HepG2 (cell line): Measurements from ENCODE around the gene TOMM40L. TPM values are rescaled to one million over a fixed set of nuclear protein-coding genes. Genes with fewer than 3 reads are reported as not detected.

ENCODE experiments used
- ATF7-NPFF ChIP-seq: sonication (generic); formaldehyde crosslinking; IDR thresholded peaks from 2 replicates; pipeline ENCODE4 v1.8.1; 2023; ENCODE audit warnings: mild to moderate bottlenecking, low read depth, missing genetic modification reagents, moderate library complexity
- FIP1L1 ChIP-seq: fragments of 200-400 bp; formaldehyde crosslinking; IDR thresholded peaks from 2 replicates; pipeline ENCODE4 v1.6.1; 2018; ENCODE audit warnings: low read depth, mild to moderate bottlenecking, low read length, moderate library complexity, borderline replicate concordance; ENCODE audit not compliant: insufficient read depth
- FOXK1 ChIP-seq: sonication (generic); formaldehyde crosslinking; IDR thresholded peaks from 2 replicates; pipeline ENCODE4 v1.4.0; 2020; ENCODE audit warnings: low read depth, missing genetic modification reagents, borderline replicate concordance
- FOXK2 ChIP-seq: fragments of 450-650 bp; IDR thresholded peaks from 2 replicates; pipeline ENCODE4 v1.6.1; 2016
- HNF4A ChIP-seq: sonication (generic); formaldehyde crosslinking; IDR thresholded peaks from 2 replicates; pipeline ENCODE4 v1.4.0; 2020; ENCODE audit warnings: missing genetic modification reagents
- MED13 ChIP-seq: sonication (generic); formaldehyde crosslinking; IDR thresholded peaks from 2 replicates; pipeline ENCODE4 v1.5.0; 2020; ENCODE audit warnings: missing genetic modification reagents
- TEAD2 ChIP-seq: sonication (generic); formaldehyde crosslinking; IDR thresholded peaks from 2 replicates; pipeline ENCODE4 v1.9.0; 2021; ENCODE audit warnings: missing genetic modification reagents
- ZFP36 ChIP-seq: fragments of 150-350 bp; IDR thresholded peaks from 2 replicates; pipeline ENCODE4 v1.6.1; 2018; ENCODE audit warnings: borderline replicate concordance, low read length, low read depth; ENCODE audit not compliant: partially characterized antibody
- ZMYM2 ChIP-seq: sonication (generic); formaldehyde crosslinking; IDR thresholded peaks from 2 replicates; pipeline ENCODE4 v1.8.0; 2022; ENCODE audit warnings: mild to moderate bottlenecking, missing genetic modification reagents
- ZMYM4 ChIP-seq: sonication (generic); formaldehyde crosslinking; IDR thresholded peaks from 2 replicates; pipeline ENCODE4 v1.8.1; 2023; ENCODE audit warnings: mild to moderate bottlenecking, missing genetic modification reagents
- ZNF354B ChIP-seq: sonication (generic); formaldehyde crosslinking; IDR thresholded peaks from 2 replicates; pipeline ENCODE4 v1.8.0; 2022; ENCODE audit warnings: mild to moderate bottlenecking, missing genetic modification reagents
- ZNF570 ChIP-seq: sonication (generic); formaldehyde crosslinking; IDR thresholded peaks from 2 replicates; pipeline ENCODE4 v1.4.0; 2020; ENCODE audit warnings: mild to moderate bottlenecking, missing genetic modification reagents, borderline replicate concordance
- ZNF652 ChIP-seq: IDR thresholded peaks from 2 replicates; pipeline ENCODE4 v1.6.1; 2016; ENCODE audit warnings: low read depth, borderline replicate concordance
- ZSCAN20 ChIP-seq: sonication (generic); formaldehyde crosslinking; IDR thresholded peaks from 2 replicates; pipeline ENCODE4 v1.4.0; 2020; ENCODE audit warnings: missing genetic modification reagents, mild to moderate bottlenecking, borderline replicate concordance
- polyA plus RNA-seq, 8 experiments: library from polyadenylated mRNA; depleted of rRNA in 3 of 8; stranded (reverse) in 7 of 8; unstranded in 1 of 8; fragments of >200 nt; fragmentation: Illumina TruSeq in 4 of 8; extraction: Trizol in 4 of 8; gene quantifications; 2 replicates each; pipeline versions ENCODE4 v1.2.1 to v1.2.3, GENCODE V29; 2011 to 2016; ENCODE audit warnings: low read depth in 4 of 8, missing spikeins in 1 of 8, mixed read lengths in 1 of 8; ENCODE audit not compliant: insufficient read depth in 1 of 8
- total RNA-seq, 5 experiments: library from RNA; depleted of rRNA; stranded (reverse); fragments of >200 nt; fragmentation: Illumina TruSeq; extraction: Trizol; gene quantifications; 2 replicates each; pipeline ENCODE4 v1.2.3, GENCODE V29; 2016; ENCODE audit warnings: low read depth in 1 of 5
- TF ChIP-seq, protein P1 (sequence below): sonication (generic); formaldehyde crosslinking; IDR thresholded peaks from 2 replicates; pipeline ENCODE4 v1.8.1; 2022; ENCODE audit warnings: low read depth, mild to moderate bottlenecking, missing genetic modification reagents
- TF ChIP-seq, protein P2 (sequence below): sonication (generic); formaldehyde crosslinking; conservative IDR thresholded peaks from 2 replicates; pipeline ENCODE4 v1.8.1; 2023; ENCODE audit warnings: missing genetic modification reagents
- TF ChIP-seq, protein P3 (sequence below): sonication (generic); formaldehyde crosslinking; IDR thresholded peaks from 2 replicates; pipeline ENCODE4 v1.5.0; 2020; ENCODE audit warnings: missing genetic modification reagents
- TF ChIP-seq, protein P4 (sequence below): sonication (generic); formaldehyde crosslinking; IDR thresholded peaks from 2 replicates; pipeline ENCODE4 v1.4.0; 2020; ENCODE audit warnings: mild to moderate bottlenecking, missing genetic modification reagents
- TF ChIP-seq, protein P5 (sequence below): sonication (generic); formaldehyde crosslinking; IDR thresholded peaks from 2 replicates; pipeline ENCODE4 v1.5.0; 2020; ENCODE audit warnings: missing genetic modification reagents, mild to moderate bottlenecking, borderline replicate concordance

TOMM40L gene
- total and polyA plus RNA-seq, 2 of the 13 experiments (the other 11 are each of a cell fraction or from before 2014, with no cell fraction given), result 14.1 to 26.2 TPM

DNA sequence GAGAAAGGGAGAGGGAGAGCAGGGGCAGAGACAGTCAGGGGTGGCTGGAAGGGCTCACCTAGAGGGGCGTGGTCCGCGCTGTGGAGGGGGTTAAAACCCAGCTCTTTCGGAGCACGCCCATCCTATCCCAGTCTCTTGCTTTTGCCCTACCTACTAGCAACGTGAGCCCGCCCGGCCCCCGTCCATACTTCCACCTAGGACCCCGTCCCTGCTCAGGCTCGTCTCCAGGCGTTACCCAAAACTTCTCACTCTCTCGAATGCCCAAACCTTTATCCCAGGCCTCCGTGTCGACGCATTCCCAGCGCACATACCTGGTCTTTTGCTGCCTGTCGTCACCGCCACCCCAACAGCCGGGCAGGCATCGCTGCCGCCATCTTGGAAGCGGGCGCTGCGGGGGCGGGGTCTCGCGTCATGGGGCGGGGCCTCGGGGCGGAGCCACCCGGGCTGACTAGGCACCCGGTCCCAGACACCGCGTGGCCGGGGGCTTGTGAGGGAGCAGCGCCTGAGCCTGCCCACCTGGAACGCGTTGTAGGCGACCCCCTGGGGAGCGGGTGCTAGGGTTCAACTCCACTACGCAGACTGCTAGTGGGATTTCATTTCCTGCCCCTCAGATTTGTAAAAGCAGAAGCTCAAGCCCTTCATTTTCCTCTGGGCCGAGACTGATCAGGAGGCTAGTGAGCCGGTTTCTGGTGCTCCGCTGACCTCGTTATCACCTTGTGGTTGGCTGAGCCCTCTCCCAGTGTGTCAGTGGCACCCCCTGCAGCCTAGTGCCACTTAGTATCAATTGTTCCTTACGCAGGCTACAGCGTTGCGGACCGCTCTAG lies 48.5 kb upstream of the TOMM40L start, which contains the start of gene B4GALT3 (continued):
- TF ChIP-seq, protein P1, sequence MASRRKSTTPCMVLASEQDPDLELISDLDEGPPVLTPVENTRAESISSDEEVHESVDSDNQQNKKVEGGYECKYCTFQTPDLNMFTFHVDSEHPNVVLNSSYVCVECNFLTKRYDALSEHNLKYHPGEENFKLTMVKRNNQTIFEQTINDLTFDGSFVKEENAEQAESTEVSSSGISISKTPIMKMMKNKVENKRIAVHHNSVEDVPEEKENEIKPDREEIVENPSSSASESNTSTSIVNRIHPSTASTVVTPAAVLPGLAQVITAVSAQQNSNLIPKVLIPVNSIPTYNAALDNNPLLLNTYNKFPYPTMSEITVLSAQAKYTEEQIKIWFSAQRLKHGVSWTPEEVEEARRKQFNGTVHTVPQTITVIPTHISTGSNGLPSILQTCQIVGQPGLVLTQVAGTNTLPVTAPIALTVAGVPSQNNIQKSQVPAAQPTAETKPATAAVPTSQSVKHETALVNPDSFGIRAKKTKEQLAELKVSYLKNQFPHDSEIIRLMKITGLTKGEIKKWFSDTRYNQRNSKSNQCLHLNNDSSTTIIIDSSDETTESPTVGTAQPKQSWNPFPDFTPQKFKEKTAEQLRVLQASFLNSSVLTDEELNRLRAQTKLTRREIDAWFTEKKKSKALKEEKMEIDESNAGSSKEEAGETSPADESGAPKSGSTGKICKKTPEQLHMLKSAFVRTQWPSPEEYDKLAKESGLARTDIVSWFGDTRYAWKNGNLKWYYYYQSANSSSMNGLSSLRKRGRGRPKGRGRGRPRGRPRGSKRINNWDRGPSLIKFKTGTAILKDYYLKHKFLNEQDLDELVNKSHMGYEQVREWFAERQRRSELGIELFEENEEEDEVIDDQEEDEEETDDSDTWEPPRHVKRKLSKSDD, result peak; percentile 95
- TF ChIP-seq HNF4A (no peak; the same call in 1 of the 2 replicates), ZSCAN20 (0 out of 2 replicates have a peak, but pooled peaks have one; percentile 41), ZNF570 (no peak), FOXK1 (CRISPR knock-in tag) (peak; percentile 23; the same call in 1 of the 2 replicates), ZMYM4 (CRISPR knock-in tag) (no peak; the same call in 1 of the 2 replicates), ZMYM2 (CRISPR knock-in tag) (no peak), ATF7-NPFF (peak; percentile 36; the same call in 1 of the 2 replicates), TEAD2 (CRISPR knock-in tag) (no peak), MED13 (CRISPR knock-in tag) (0 out of 2 replicates have a peak, but pooled peaks have one; percentile 16), ZFP36 (no peak), ZNF652 (peak; percentile 10; the same call in 1 of the 2 replicates), ZNF354B (CRISPR knock-in tag) (no peak), FIP1L1 (no peak), FOXK2 (no peak)
- TF ChIP-seq, protein P2, sequence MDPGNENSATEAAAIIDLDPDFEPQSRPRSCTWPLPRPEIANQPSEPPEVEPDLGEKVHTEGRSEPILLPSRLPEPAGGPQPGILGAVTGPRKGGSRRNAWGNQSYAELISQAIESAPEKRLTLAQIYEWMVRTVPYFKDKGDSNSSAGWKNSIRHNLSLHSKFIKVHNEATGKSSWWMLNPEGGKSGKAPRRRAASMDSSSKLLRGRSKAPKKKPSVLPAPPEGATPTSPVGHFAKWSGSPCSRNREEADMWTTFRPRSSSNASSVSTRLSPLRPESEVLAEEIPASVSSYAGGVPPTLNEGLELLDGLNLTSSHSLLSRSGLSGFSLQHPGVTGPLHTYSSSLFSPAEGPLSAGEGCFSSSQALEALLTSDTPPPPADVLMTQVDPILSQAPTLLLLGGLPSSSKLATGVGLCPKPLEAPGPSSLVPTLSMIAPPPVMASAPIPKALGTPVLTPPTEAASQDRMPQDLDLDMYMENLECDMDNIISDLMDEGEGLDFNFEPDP (CRISPR knock-in tag), result no peak
- TF ChIP-seq, protein P3, sequence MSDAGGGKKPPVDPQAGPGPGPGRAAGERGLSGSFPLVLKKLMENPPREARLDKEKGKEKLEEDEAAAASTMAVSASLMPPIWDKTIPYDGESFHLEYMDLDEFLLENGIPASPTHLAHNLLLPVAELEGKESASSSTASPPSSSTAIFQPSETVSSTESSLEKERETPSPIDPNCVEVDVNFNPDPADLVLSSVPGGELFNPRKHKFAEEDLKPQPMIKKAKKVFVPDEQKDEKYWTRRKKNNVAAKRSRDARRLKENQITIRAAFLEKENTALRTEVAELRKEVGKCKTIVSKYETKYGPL (CRISPR knock-in tag), result peak; percentile 37; the same call in 1 of the 2 replicates
- TF ChIP-seq, protein P4, sequence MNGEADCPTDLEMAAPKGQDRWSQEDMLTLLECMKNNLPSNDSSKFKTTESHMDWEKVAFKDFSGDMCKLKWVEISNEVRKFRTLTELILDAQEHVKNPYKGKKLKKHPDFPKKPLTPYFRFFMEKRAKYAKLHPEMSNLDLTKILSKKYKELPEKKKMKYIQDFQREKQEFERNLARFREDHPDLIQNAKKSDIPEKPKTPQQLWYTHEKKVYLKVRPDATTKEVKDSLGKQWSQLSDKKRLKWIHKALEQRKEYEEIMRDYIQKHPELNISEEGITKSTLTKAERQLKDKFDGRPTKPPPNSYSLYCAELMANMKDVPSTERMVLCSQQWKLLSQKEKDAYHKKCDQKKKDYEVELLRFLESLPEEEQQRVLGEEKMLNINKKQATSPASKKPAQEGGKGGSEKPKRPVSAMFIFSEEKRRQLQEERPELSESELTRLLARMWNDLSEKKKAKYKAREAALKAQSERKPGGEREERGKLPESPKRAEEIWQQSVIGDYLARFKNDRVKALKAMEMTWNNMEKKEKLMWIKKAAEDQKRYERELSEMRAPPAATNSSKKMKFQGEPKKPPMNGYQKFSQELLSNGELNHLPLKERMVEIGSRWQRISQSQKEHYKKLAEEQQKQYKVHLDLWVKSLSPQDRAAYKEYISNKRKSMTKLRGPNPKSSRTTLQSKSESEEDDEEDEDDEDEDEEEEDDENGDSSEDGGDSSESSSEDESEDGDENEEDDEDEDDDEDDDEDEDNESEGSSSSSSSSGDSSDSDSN, result peak; percentile 75
- TF ChIP-seq, protein P5, sequence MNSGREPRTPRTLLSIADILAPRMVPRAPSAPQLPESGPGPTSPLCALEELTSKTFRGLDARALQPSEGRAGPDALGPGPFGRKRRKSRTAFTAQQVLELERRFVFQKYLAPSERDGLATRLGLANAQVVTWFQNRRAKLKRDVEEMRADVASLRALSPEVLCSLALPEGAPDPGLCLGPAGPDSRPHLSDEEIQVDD (CRISPR knock-in tag), result no peak
